ENCODE data around the gene THAP2. TPM values are rescaled to one million over a fixed set of nuclear protein-coding genes. Genes with fewer than 3 reads are reported as not detected.
A peak's percentile ranks its signal among the peaks of the same experiment; 100 is the strongest.

Gene THAP2
- total and polyA plus RNA-seq, 3 experiments from 2014 or later, result 5.2 to 8.6 (median 7.8) TPM

- H3K27ac Mint-ChIP-seq, result no peak overlapping the region
- no peak overlapping the region for H3K27ac ChIP-seq (ENCODE audit: low read depth, low read length)
- CTCF ChIA-PET, result no interaction called here
- DNase-seq, result no peak
- H3K4me3 Mint-ChIP-seq, result no peak overlapping the region
- no peak overlapping the region for H3K4me3 ChIP-seq (ENCODE audit: low read length)
- H3K4me1 Mint-ChIP-seq, result peaks cover 0 to 4% (median 0%) of the 10 kb centered on the region in 3 donors
- H3K27me3 ChIP-seq (ENCODE audit: insufficient read depth, low read length, poor library complexity, severe bottlenecking), result no peaks in the 10 kb centered on the region
- peaks cover 4% of the 10 kb centered on the region for H3K36me3 ChIP-seq (ENCODE audit: insufficient read depth, low read length)
- peaks cover 0 to 3% (median 0%) of the 10 kb centered on the region in 5 donors for H3K9me3 Mint-ChIP-seq
- no peaks in the 10 kb centered on the region for H3K9me3 ChIP-seq (ENCODE audit: low read length)
- POLR2A ChIA-PET, result no interaction called here
- no peaks in the 10 kb centered on the region for H3K4me1 ChIP-seq (ENCODE audit: insufficient read depth, low read length)
- peaks cover 11 to 35% (median 18%) of the 10 kb centered on the region in 3 donors for H3K36me3 Mint-ChIP-seq
- no peaks in the 10 kb centered on the region for H3K27me3 Mint-ChIP-seq
These were observed 40.8 kb downstream of the THAP2 start for GRCh38 chr12:71704920-71705319.

GRCh38 chr12:71708658-71709057 lies 44.6 kb downstream of the THAP2 start:
- no peaks in the 10 kb centered on the region for H3K36me3 ChIP-seq (ENCODE audit: insufficient read depth, low read length)
- no peaks in the 10 kb centered on the region for H3K4me1 ChIP-seq (ENCODE audit: insufficient read depth, low read length)
- POLR2A ChIA-PET, result no interaction called here
- Mint-ChIP-seq H3K36me3 (peaks cover 10 to 29% (median 13%) of the 10 kb centered on the region in 3 donors), H3K9me3 (peaks cover 19 to 23% (median 21%) of the 10 kb centered on the region in 5 donors), H3K27me3 (peaks cover 1 to 3% of the 10 kb centered on the region in 2 donors), H3K27ac (no peak overlapping the region), H3K4me3 (no peak overlapping the region), H3K4me1 (peaks cover 0 to 4% (median 0%) of the 10 kb centered on the region in 3 donors)
- no peak for DNase-seq
- H3K4me3 ChIP-seq (ENCODE audit: low read length), result no peak overlapping the region
- peaks cover 5% of the 10 kb centered on the region for H3K9me3 ChIP-seq (ENCODE audit: low read length)
- no peaks in the 10 kb centered on the region for H3K27me3 ChIP-seq (ENCODE audit: insufficient read depth, low read length, poor library complexity, severe bottlenecking)
- CTCF ChIA-PET, result no interaction called here
- no peak overlapping the region for H3K27ac ChIP-seq (ENCODE audit: low read depth, low read length)

- ChIA-PET POLR2A (no interaction called here), CTCF (no interaction called here)
- no peak for DNase-seq
These were observed 46.4 kb downstream of the THAP2 start for GRCh38 chr12:71710276-71711125.

GRCh38 chr12:71718611-71719010 lies 54.5 kb downstream of the THAP2 start:
- Mint-ChIP-seq H3K4me3 (no peak overlapping the region), H3K9me3 (peaks cover 8 to 27% (median 14%) of the 10 kb centered on the region in 5 donors), H3K36me3 (peaks cover 0 to 9% (median 2%) of the 10 kb centered on the region in 3 donors), H3K4me1 (no peaks in the 10 kb centered on the region), H3K27me3 (peaks cover 0 to 11% of the 10 kb centered on the region in 2 donors), H3K27ac (no peak overlapping the region)
- H3K36me3 ChIP-seq (ENCODE audit: insufficient read depth, low read length), result no peaks in the 10 kb centered on the region
- no peaks in the 10 kb centered on the region for H3K9me3 ChIP-seq (ENCODE audit: low read length)
- H3K27me3 ChIP-seq (ENCODE audit: insufficient read depth, low read length, poor library complexity, severe bottlenecking), result no peaks in the 10 kb centered on the region
- no peak overlapping the region for H3K4me3 ChIP-seq (ENCODE audit: low read length)
- no peak overlapping the region for H3K27ac ChIP-seq (ENCODE audit: low read depth, low read length)
- DNase-seq, result no peak
- H3K4me1 ChIP-seq (ENCODE audit: insufficient read depth, low read length), result no peaks in the 10 kb centered on the region
- ChIA-PET CTCF (no interaction called here), POLR2A (no interaction called here)

More at GRCh38 chr12:71710276-71711125, 46.4 kb downstream of the THAP2 start:
- Histone ChIP-seq H3K9me3 (ENCODE audit: low read length) (peaks cover 5% of the 10 kb centered on the region), H3K36me3 (ENCODE audit: insufficient read depth, low read length) (no peaks in the 10 kb centered on the region), H3K27me3 (ENCODE audit: insufficient read depth, low read length, poor library complexity, severe bottlenecking) (no peaks in the 10 kb centered on the region), H3K27ac (ENCODE audit: low read depth, low read length) (no peak overlapping the region), H3K4me3 (ENCODE audit: low read length) (no peak overlapping the region), H3K4me1 (ENCODE audit: insufficient read depth, low read length) (no peaks in the 10 kb centered on the region)
- Mint-ChIP-seq H3K4me1 (peaks cover 0 to 4% (median 0%) of the 10 kb centered on the region in 3 donors), H3K4me3 (no peak overlapping the region), H3K27me3 (peaks cover 1 to 3% of the 10 kb centered on the region in 2 donors), H3K27ac (peak overlapping the region in 1 of 8 donors; percentile 1), H3K9me3 (peaks cover 24 to 39% (median 31%) of the 10 kb centered on the region in 5 donors), H3K36me3 (peaks cover 3 to 32% (median 7%) of the 10 kb centered on the region in 3 donors)

GRCh38 chr12:71719647-71720370 lies 55.7 kb downstream of the THAP2 start:
- CTCF ChIA-PET, result no interaction called here

GRCh38 chr12:71721783-71722505 lies 57.8 kb downstream of the THAP2 start:
- DNase-seq, result no peak
- no peak overlapping the region for H3K27ac Mint-ChIP-seq
- H3K36me3 Mint-ChIP-seq, result peaks cover 0 to 2% (median 0%) of the 10 kb centered on the region in 3 donors
- Histone ChIP-seq H3K36me3 (ENCODE audit: insufficient read depth, low read length) (no peaks in the 10 kb centered on the region), H3K27me3 (ENCODE audit: insufficient read depth, low read length, poor library complexity, severe bottlenecking) (no peaks in the 10 kb centered on the region), H3K4me1 (ENCODE audit: insufficient read depth, low read length) (no peaks in the 10 kb centered on the region), H3K9me3 (ENCODE audit: low read length) (no peaks in the 10 kb centered on the region), H3K4me3 (ENCODE audit: low read length) (no peak overlapping the region), H3K27ac (ENCODE audit: low read depth, low read length) (no peak overlapping the region)
- H3K27me3 Mint-ChIP-seq, result peaks cover 8 to 17% of the 10 kb centered on the region in 2 donors
- H3K4me3 Mint-ChIP-seq, result no peak overlapping the region
- ChIA-PET CTCF (no interaction called here), POLR2A (no interaction called here)
- H3K4me1 Mint-ChIP-seq, result no peaks in the 10 kb centered on the region
- no peaks in the 10 kb centered on the region for H3K9me3 Mint-ChIP-seq

More at GRCh38 chr12:71719647-71720370, 55.7 kb downstream of the THAP2 start:
- H3K4me3 ChIP-seq (ENCODE audit: low read length), result no peak overlapping the region
- Mint-ChIP-seq H3K4me1 (no peaks in the 10 kb centered on the region), H3K36me3 (peaks cover 0 to 5% (median 2%) of the 10 kb centered on the region in 3 donors), H3K27ac (peak overlapping the region in 1 of 8 donors; percentile 75), H3K4me3 (no peak overlapping the region), H3K9me3 (peaks cover 3 to 16% (median 10%) of the 10 kb centered on the region in 5 donors), H3K27me3 (peaks cover 0 to 11% of the 10 kb centered on the region in 2 donors)
- no peaks in the 10 kb centered on the region for H3K27me3 ChIP-seq (ENCODE audit: insufficient read depth, low read length, poor library complexity, severe bottlenecking)
- POLR2A ChIA-PET, result no interaction called here
- no peak for DNase-seq
- no peaks in the 10 kb centered on the region for H3K4me1 ChIP-seq (ENCODE audit: insufficient read depth, low read length)
- H3K36me3 ChIP-seq (ENCODE audit: insufficient read depth, low read length), result no peaks in the 10 kb centered on the region
- no peaks in the 10 kb centered on the region for H3K9me3 ChIP-seq (ENCODE audit: low read length)
- H3K27ac ChIP-seq (ENCODE audit: low read depth, low read length), result no peak overlapping the region

GRCh38 chr12:71725011-71725410 lies 60.9 kb downstream of the THAP2 start:
- POLR2A ChIA-PET, result no interaction called here

More at GRCh38 chr12:71725011-71725410, 60.9 kb downstream of the THAP2 start:
- H3K36me3 ChIP-seq (ENCODE audit: insufficient read depth, low read length), result no peaks in the 10 kb centered on the region
- no peak overlapping the region for H3K27ac ChIP-seq (ENCODE audit: low read depth, low read length)
- Mint-ChIP-seq H3K27ac (no peak overlapping the region), H3K36me3 (no peaks in the 10 kb centered on the region), H3K4me3 (no peak overlapping the region), H3K4me1 (no peaks in the 10 kb centered on the region), H3K9me3 (no peaks in the 10 kb centered on the region), H3K27me3 (peaks cover 8 to 9% of the 10 kb centered on the region in 2 donors)
- DNase-seq, result no peak
- H3K4me3 ChIP-seq (ENCODE audit: low read length), result no peak overlapping the region
- CTCF ChIA-PET, result no interaction called here
- no peaks in the 10 kb centered on the region for H3K9me3 ChIP-seq (ENCODE audit: low read length)
- no peaks in the 10 kb centered on the region for H3K27me3 ChIP-seq (ENCODE audit: insufficient read depth, low read length, poor library complexity, severe bottlenecking)
- H3K4me1 ChIP-seq (ENCODE audit: insufficient read depth, low read length), result no peaks in the 10 kb centered on the region

All from CD8-positive, alpha-beta memory T cell (primary cell).